ENCODE measurements around the gene IGSF9B.

IGSF9B gene

GRCh38 chr11:133922078-133922870, 34.5 kb downstream of the IGSF9B start:
- TF ChIP-seq CTCF (conservative IDR thresholded peaks at IDR 0.05) (no peak), ZFX (IDR thresholded peaks at IDR 0.05) (no peak)
- no peak overlapping the region for H3K27ac ChIP-seq

DNA sequence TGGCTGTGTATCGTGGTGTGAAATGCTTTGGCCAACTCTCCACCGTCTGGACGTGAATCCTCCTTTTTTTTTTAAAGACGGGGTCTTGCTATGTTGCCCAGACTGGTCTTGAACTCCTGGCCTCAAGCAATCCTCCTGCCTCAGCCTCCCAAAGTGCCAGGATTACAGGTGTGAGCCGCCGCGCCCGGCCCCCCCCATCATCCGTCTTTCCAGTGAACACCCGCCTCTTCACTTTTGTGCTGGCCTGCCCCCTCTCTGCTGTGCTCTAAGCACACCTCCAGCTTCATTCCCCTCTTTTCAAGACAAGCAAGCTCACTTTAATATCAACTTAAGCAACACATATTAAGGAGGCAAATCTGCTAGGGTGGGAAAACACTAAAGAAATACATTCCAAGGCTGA, 35.3 kb downstream of the IGSF9B start:
- TF ChIP-seq ZFX (IDR thresholded peaks at IDR 0.05), result no peak
- TF ChIP-seq CTCF (conservative IDR thresholded peaks at IDR 0.05), result no peak
- H3K27ac ChIP-seq, result no peak overlapping the region

DNA sequence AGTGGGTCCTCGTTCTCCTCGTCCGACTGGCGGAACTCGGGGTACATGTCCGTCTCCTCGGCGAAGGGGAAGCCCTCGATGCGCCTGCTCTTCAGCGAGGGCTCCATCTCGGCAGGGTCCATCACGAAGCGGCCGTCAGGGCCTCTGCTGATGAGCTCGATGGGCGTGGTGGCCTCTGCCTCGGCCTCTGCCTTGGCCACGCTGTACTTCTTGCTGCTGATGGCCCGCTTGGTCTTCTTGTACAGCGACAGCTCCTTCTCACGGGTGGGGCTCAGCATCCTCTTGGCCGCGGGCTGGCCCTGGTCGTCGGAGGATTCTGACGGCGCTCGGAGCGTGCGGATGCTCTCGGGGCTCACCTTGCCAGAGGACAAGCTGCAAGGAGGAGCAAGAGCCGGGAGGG, 35.7 kb downstream of the IGSF9B start:
- TF ChIP-seq CTCF (conservative IDR thresholded peaks at IDR 0.05) (no peak), ZFX (IDR thresholded peaks at IDR 0.05) (no peak)

GRCh38 chr11:133920109-133920990, 36.4 kb downstream of the IGSF9B start:
- TF ChIP-seq ZFX (IDR thresholded peaks at IDR 0.05) (no peak), CTCF (conservative IDR thresholded peaks at IDR 0.05) (no peak)
- H3K27ac ChIP-seq, result no peak overlapping the region

More for the DNA sequence above, 35.7 kb downstream of the IGSF9B start:
- no peak overlapping the region for H3K27ac ChIP-seq

- H3K27ac ChIP-seq, result no peak overlapping the region
- TF ChIP-seq CTCF (conservative IDR thresholded peaks at IDR 0.05), result no peak
- no peak for TF ChIP-seq ZFX (IDR thresholded peaks at IDR 0.05)
Observed at GRCh38 chr11:133919330-133920108, 37.2 kb downstream of the IGSF9B start.

- TF ChIP-seq ZFX (IDR thresholded peaks at IDR 0.05) (no peak), CTCF (conservative IDR thresholded peaks at IDR 0.05) (no peak)
- H3K27ac ChIP-seq, result no peak overlapping the region
Observed at GRCh38 chr11:133918608-133919260, 38.0 kb downstream of the IGSF9B start.

Measured in C4-2B (cell line).